GM19043 (cell line): Measurements from ENCODE around the gene UPK3BL1.
"Not testable (repeated sequence)": the region's sequence is repeated elsewhere in the genome, so short reads cannot be mapped to it uniquely, and the experiment has no call there.

Experiments
- ATAC-seq: cut with Tn5 transposase; IDR thresholded peaks from one replicate; pipeline ENCODE4 v1.9.1; 2021; ENCODE audit warnings: low read depth; ENCODE audit not compliant: unreplicated experiment

UPK3BL1 gene

GRCh38 chr7:102642691-102643090, at the start of gene UPK3BL1:
UPK3BL1 (minus strand) TSS chr7:102642791; CDS start chr7:102642741, 50 bp downstream.
- ATAC-seq: not testable (repeated sequence)

GRCh38 chr7:102690602-102691001, 48.0 kb upstream of the UPK3BL1 start:
- not testable (repeated sequence) for ATAC-seq

- peak; percentile 69 for ATAC-seq
Observed at GRCh38 chr7:102689436-102690282, 47.1 kb upstream of the UPK3BL1 start.

GRCh38 chr7:102688299-102689036, 45.9 kb upstream of the UPK3BL1 start:
- ATAC-seq: peak; percentile 63

- ATAC-seq: not testable (repeated sequence)
Observed at GRCh38 chr7:102682560-102682959, 40.0 kb upstream of the UPK3BL1 start.

- not testable (repeated sequence) for ATAC-seq
Observed at GRCh38 chr7:102680780-102681179, 38.2 kb upstream of the UPK3BL1 start.

GRCh38 chr7:102675545-102675944, 33.0 kb upstream of the UPK3BL1 start:
- not testable (repeated sequence) for ATAC-seq

GRCh38 chr7:102673447-102674067, 31.0 kb upstream of the UPK3BL1 start:
- not testable (repeated sequence) for ATAC-seq

- ATAC-seq: peak; percentile 28
Observed at GRCh38 chr7:102671956-102672307, 29.3 kb upstream of the UPK3BL1 start.

GRCh38 chr7:102671166-102671955, 28.8 kb upstream of the UPK3BL1 start, which contains the start of gene POLR2J2:
POLR2J2 (minus strand) TSS chr7:102671663; CDS start chr7:102671601, 62 bp downstream.
- ATAC-seq: peak; percentile 79

GRCh38 chr7:102667523-102667922, 24.9 kb upstream of the UPK3BL1 start:
- ATAC-seq: not testable (repeated sequence)

GRCh38 chr7:102666850-102667249, 24.3 kb upstream of the UPK3BL1 start:
- ATAC-seq: not testable (repeated sequence)

- not testable (repeated sequence) for ATAC-seq
Observed at GRCh38 chr7:102664765-102665164, 22.2 kb upstream of the UPK3BL1 start.

GRCh38 chr7:102649924-102650323, 7.3 kb upstream of the UPK3BL1 start, which contains the start of gene SPDYE2B:
SPDYE2B (plus strand) TSS chr7:102650319; CDS start chr7:102652349, 2,030 bp downstream.
- ATAC-seq: not testable (repeated sequence)

- ATAC-seq: not testable (repeated sequence)
Observed at GRCh38 chr7:102647813-102648212, 5.2 kb upstream of the UPK3BL1 start.

GRCh38 chr7:102643404-102643803, 813 bp upstream of the UPK3BL1 start:
- not testable (repeated sequence) for ATAC-seq

- not testable (repeated sequence) for ATAC-seq
Observed at GRCh38 chr7:102638848-102639247, 3.7 kb downstream of the UPK3BL1 start.

GRCh38 chr7:102636956-102637355, 5.6 kb downstream of the UPK3BL1 start:
- not testable (repeated sequence) for ATAC-seq

GRCh38 chr7:102635354-102635753, 7.2 kb downstream of the UPK3BL1 start:
- ATAC-seq: not testable (repeated sequence)

- not testable (repeated sequence) for ATAC-seq
Observed at GRCh38 chr7:102634299-102634698, 8.3 kb downstream of the UPK3BL1 start.
